ENCODE measurements around the gene LYSET.
A peak's percentile ranks its signal among the peaks of the same experiment; 100 is the strongest.

Gene LYSET

GRCh38 chr14:93137864-93138263 lies 47.3 kb upstream of the LYSET start:
- TF ChIP-seq ZBTB8A (tag by site-specific recombination; IDR thresholded peaks at IDR 0.05) (0 out of 2 replicates have a peak, but pooled peaks have one; percentile 13), EGR2 (tag by site-specific recombination; IDR thresholded peaks at IDR 0.05; ENCODE audit: low read depth) (no peak), ZNF280D (tag by site-specific recombination; IDR thresholded peaks at IDR 0.05) (no peak), ZBTB17 (tag by site-specific recombination; IDR thresholded peaks at IDR 0.05) (0 out of 2 replicates have a peak, but pooled peaks have one; percentile 25), KLF1 (tag by site-specific recombination; IDR thresholded peaks at IDR 0.05) (peak; percentile 65), SCRT1 (tag by site-specific recombination; IDR thresholded peaks at IDR 0.05; ENCODE audit: borderline replicate concordance) (0 out of 2 replicates have a peak, but pooled peaks have one; percentile 27), SP3 (tag by site-specific recombination; IDR thresholded peaks at IDR 0.05) (no peak), KLF7 (tag by site-specific recombination; IDR thresholded peaks at IDR 0.05; ENCODE audit: borderline replicate concordance) (no peak)
- Histone ChIP-seq H3K27ac (ENCODE audit: extremely low read depth, low read depth, low read length) (no peak overlapping the region), H3K36me3 (ENCODE audit: control insufficient read depth in 2 of 2, insufficient read depth in 1 of 2, low read length in 2 of 2) (no peaks in the 10 kb centered on the region), H3K4me3 (ENCODE audit: low read depth, low read length) (no peak overlapping the region), H3K9me3 (ENCODE audit: control insufficient read depth, insufficient read depth, low read depth, low read length) (no peaks in the 10 kb centered on the region), H3K4me1 (ENCODE audit: control insufficient read depth, insufficient read depth, low read length) (no peaks in the 10 kb centered on the region)
- ChIA-PET POLR2A (interaction anchor here (0.6 kb wide), 1 partner anchor 8 kb away, joined by 3 read pairs; no protein-coding TSS in a partner anchor), CTCF (interaction anchor here (0.6 to 12.4 kb wide), 15 partner anchors 9 to 757 kb away, joined by 3 to 155 read pairs (median 4); partner anchors contain the start of gene ITPK1)

GRCh38 chr14:93142854-93143652 lies 42.1 kb upstream of the LYSET start:
- CTCF ChIA-PET = interaction anchor here (12.4 kb wide), 1 partner anchor 29 kb away, joined by 155 read pairs; the partner anchor contains the start of gene ITPK1
- POLR2A ChIA-PET = no interaction called here
- H3K36me3 ChIP-seq (ENCODE audit: control insufficient read depth in 2 of 2, insufficient read depth in 1 of 2, low read length in 2 of 2) = no peaks in the 10 kb centered on the region
- H3K27ac ChIP-seq (ENCODE audit: extremely low read depth, low read depth, low read length) = no peak overlapping the region
- TF ChIP-seq GLI2 (tag by site-specific recombination; IDR thresholded peaks at IDR 0.05; ENCODE audit: borderline replicate concordance, low read depth) (no peak), ZNF791 (tag by site-specific recombination; IDR thresholded peaks at IDR 0.05) (no peak), ZBTB48 (tag by site-specific recombination; IDR thresholded peaks at IDR 0.05) (no peak), OVOL3 (tag by site-specific recombination; IDR thresholded peaks at IDR 0.05) (no peak), ZNF433 (tag by site-specific recombination; IDR thresholded peaks at IDR 0.05; ENCODE audit: low read depth) (no peak), ZNF624 (tag by site-specific recombination; IDR thresholded peaks at IDR 0.05) (no peak), ZNF155 (tag by site-specific recombination; IDR thresholded peaks at IDR 0.05) (no peak), ZNF837 (tag by site-specific recombination; IDR thresholded peaks at IDR 0.05) (no peak), SETDB1 (IDR thresholded peaks at IDR 0.05; ENCODE audit: insufficient read length, low read length) (no peak), ZNF423 (tag by site-specific recombination; IDR thresholded peaks at IDR 0.05) (no peak), ZNF623 (tag by site-specific recombination; IDR thresholded peaks at IDR 0.05) (no peak), ZNF664 (tag by site-specific recombination; IDR thresholded peaks at IDR 0.05) (no peak), ZNF426 (tag by site-specific recombination; IDR thresholded peaks at IDR 0.05) (no peak), TRIM28 (IDR thresholded peaks at IDR 0.05; ENCODE audit: borderline replicate concordance, low read length) (no peak), ZNF157 (tag by site-specific recombination; IDR thresholded peaks at IDR 0.05) (no peak), ZNF23 (tag by site-specific recombination; IDR thresholded peaks at IDR 0.05; ENCODE audit: borderline replicate concordance) (no peak), WT1 (tag by site-specific recombination; IDR thresholded peaks at IDR 0.05) (no peak)
- H3K9me3 ChIP-seq (ENCODE audit: control insufficient read depth, insufficient read depth, low read depth, low read length) = no peaks in the 10 kb centered on the region
- H3K4me1 ChIP-seq (ENCODE audit: control insufficient read depth, insufficient read depth, low read length) = no peaks in the 10 kb centered on the region
- H3K4me3 ChIP-seq (ENCODE audit: low read depth, low read length) = no peak overlapping the region
